Osteoblast (primary cell): Measurements from ENCODE around the gene DND1. TPM values are rescaled to one million over a fixed set of nuclear protein-coding genes. Genes with fewer than 3 reads are reported as not detected.
A peak's percentile ranks its signal among the peaks of the same experiment; 100 is the strongest.

Source experiments
- DNase-seq: peaks from one replicate; pipeline ENCODE4 v3.0.0; 2011; ENCODE audit warnings: low spot score, mixed read lengths; ENCODE audit not compliant: insufficient read length; ENCODE audit errors: missing footprints
- H2AFZ ChIP-seq: 2 replicates; pipeline ENCODE4 v1.6.0; 2011; ENCODE audit warnings: mild to moderate bottlenecking, low read length
- H3K27ac ChIP-seq: 2 replicates; pipeline ENCODE4 v1.5.1; 2011; ENCODE audit warnings: mild to moderate bottlenecking, low read depth, low read length, moderate library complexity
- H3K27me3 ChIP-seq: 2 replicates; pipeline ENCODE4 v1.6.0; 2012; ENCODE audit warnings: mild to moderate bottlenecking, control low read depth, inconsistent platforms, low read length, moderate library complexity; ENCODE audit not compliant: insufficient read depth
- H3K36me3 ChIP-seq: 2 replicates; pipeline ENCODE4 v1.5.1; 2011; ENCODE audit warnings: mild to moderate bottlenecking, low read length, control low read depth, moderate library complexity; ENCODE audit not compliant: insufficient read depth
- H3K4me1 ChIP-seq: 2 replicates; pipeline ENCODE4 v1.5.1; 2011; ENCODE audit warnings: mild to moderate bottlenecking, low read length, control low read depth, moderate library complexity; ENCODE audit not compliant: insufficient read depth
- H3K4me2 ChIP-seq: 2 replicates; pipeline ENCODE4 v1.6.0; 2011; ENCODE audit warnings: mild to moderate bottlenecking, low read length; ENCODE audit not compliant: insufficient read depth
- H3K4me3 ChIP-seq: fragments of 200-600 bp; sonication (generic); 3 replicates; pipeline ENCODE4 v1.5.1; 2012; ENCODE audit warnings: mild to moderate bottlenecking, low read length, inconsistent platforms; ENCODE audit not compliant: insufficient read depth
- H3K79me2 ChIP-seq: 2 replicates; pipeline ENCODE4 v1.6.0; 2012; ENCODE audit warnings: mild to moderate bottlenecking, low read length, control low read depth, inconsistent platforms; ENCODE audit not compliant: insufficient read depth
- H3K9me3 ChIP-seq: 2 replicates; pipeline ENCODE4 v1.5.1; 2011; ENCODE audit warnings: low read depth, low read length, control low read depth
- H4K20me1 ChIP-seq: 2 replicates; pipeline ENCODE4 v1.6.0; 2012; ENCODE audit warnings: mild to moderate bottlenecking, low read length, control low read depth; ENCODE audit not compliant: insufficient read depth
- total RNA-seq: library from RNA; depleted of rRNA; stranded (reverse); fragments of >200 nt; gene quantifications from 2 replicates; pipeline ENCODE4 v1.2.3, GENCODE V29; 2012
- TF ChIP-seq, protein P1 (sequence below): IDR thresholded peaks from 2 replicates; pipeline ENCODE4 v1.5.1; 2011; ENCODE audit warnings: mild to moderate bottlenecking, low read depth, low read length, moderate library complexity; ENCODE audit errors: extremely low read depth

The DND1 gene
- total RNA-seq, 1 donor, result not detected

- Histone ChIP-seq H3K4me1 (no peaks in the 10 kb centered on the region), H3K27me3 (no peaks in the 10 kb centered on the region), H2AFZ (no peak overlapping the region), H3K4me2 (no peak overlapping the region), H3K9me3 (no peaks in the 10 kb centered on the region), H4K20me1 (no peaks in the 10 kb centered on the region), H3K27ac (no peak overlapping the region), H3K36me3 (peaks cover 41% of the 10 kb centered on the region), H3K4me3 (no peak overlapping the region), H3K79me2 (peaks cover 2% of the 10 kb centered on the region)
- TF ChIP-seq, protein P1, sequence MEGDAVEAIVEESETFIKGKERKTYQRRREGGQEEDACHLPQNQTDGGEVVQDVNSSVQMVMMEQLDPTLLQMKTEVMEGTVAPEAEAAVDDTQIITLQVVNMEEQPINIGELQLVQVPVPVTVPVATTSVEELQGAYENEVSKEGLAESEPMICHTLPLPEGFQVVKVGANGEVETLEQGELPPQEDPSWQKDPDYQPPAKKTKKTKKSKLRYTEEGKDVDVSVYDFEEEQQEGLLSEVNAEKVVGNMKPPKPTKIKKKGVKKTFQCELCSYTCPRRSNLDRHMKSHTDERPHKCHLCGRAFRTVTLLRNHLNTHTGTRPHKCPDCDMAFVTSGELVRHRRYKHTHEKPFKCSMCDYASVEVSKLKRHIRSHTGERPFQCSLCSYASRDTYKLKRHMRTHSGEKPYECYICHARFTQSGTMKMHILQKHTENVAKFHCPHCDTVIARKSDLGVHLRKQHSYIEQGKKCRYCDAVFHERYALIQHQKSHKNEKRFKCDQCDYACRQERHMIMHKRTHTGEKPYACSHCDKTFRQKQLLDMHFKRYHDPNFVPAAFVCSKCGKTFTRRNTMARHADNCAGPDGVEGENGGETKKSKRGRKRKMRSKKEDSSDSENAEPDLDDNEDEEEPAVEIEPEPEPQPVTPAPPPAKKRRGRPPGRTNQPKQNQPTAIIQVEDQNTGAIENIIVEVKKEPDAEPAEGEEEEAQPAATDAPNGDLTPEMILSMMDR, result no peak
- no peak for DNase-seq
Measured at GRCh38 chr5:140707812-140708211, 34.4 kb upstream of the DND1 start.

DNA sequence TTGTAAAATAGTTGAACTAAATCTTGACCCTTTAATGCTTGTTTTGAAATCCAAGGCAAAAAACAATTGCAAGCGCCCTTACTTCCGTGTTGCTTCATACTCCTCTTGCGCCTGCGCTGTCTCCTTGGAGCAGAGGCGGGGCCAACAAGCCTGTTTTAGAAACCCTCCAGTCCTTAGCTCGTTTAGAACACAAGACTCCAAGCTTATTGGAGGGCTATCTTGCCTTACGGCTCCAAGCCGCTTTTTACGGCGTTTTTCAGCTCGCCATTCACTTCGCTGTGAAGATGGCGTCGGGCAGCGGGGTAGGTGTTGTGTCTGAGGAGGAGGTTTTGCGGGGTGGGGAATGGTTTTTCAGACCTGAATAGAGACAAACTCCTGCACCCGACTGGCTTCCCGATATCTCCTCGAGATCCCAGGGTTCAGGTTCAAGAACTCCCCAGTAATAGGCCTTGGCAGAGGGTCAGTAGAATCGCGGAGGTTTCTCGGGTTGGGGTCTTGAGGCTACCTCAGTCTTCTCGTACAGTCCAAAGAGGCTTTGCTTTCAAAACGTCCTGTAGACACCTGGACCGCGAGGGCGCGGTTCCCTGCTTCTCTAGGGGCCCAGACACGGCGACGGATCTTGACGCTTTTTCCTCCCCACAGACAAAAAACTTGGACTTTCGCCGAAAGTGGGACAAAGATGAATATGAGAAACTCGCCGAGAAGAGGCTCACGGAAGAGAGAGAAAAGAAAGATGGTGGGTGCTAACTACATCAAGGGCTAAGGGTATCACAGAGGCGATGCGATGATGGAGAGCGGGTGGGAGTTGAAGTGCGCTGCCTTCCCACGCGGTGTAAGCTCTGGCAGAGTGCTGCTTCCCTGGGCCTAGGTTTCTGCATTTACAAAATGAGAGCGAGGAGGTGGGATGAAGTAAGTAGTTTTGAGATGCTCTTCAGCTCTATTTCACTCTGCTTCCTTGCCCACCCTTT is 27.1 kb upstream of the DND1 start, which contains the start of gene ZMAT2:
ZMAT2 (plus strand) TSS at position 271 of the 968 bp plus-strand sequence; CDS start at position 285, 14 bp downstream.
- H3K27me3 ChIP-seq, result no peaks in the 10 kb centered on the region
- peaks cover 31% of the 10 kb centered on the region for H3K79me2 ChIP-seq
- peaks cover 7% of the 10 kb centered on the region for H4K20me1 ChIP-seq
- peak within 1 kb of the TSS; percentile 97 for H3K4me2 ChIP-seq
- peak within 1 kb of the TSS; percentile 66 for H3K27ac ChIP-seq
- TF ChIP-seq, protein P1, result no peak
- no peaks in the 10 kb centered on the region for H3K9me3 ChIP-seq
- peaks cover 79% of the 10 kb centered on the region for H3K36me3 ChIP-seq
- peak within 1 kb of the TSS; percentile 81 for H2AFZ ChIP-seq
- peak; percentile 87 for DNase-seq
- peaks cover 8% of the 10 kb centered on the region for H3K4me1 ChIP-seq
- H3K4me3 ChIP-seq, result peak within 1 kb of the TSS; percentile 87

DNA sequence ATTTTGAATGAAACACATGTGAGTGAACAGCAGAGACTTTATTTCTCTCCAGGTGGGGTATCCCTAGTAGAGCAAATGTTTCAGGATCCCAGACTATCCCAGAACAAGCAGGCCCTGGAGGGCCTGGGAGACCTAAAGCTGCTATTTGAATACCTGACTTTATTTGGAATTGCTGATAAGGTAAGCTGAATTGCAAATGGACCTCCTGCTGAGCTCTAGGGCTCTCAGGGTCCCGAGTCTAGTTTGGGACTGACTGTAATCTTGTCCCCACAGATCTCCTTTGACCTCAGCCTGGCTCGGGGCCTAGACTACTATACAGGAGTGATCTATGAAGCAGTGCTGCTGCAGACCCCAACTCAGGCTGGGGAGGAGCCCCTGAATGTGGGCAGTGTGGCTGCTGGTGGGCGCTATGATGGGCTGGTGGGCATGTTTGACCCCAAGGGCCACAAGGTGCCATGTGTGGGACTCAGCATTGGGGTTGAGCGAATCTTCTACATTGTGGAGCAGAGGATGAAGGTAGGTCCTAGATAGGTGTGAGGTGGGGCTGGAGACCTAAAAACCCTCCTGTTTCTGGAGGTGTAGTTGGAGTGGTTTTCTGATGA is 23.6 kb upstream of the DND1 start:
- Histone ChIP-seq H3K36me3 (peaks cover 69% of the 10 kb centered on the region), H3K27ac (no peak overlapping the region), H3K27me3 (no peaks in the 10 kb centered on the region), H3K79me2 (peaks cover 56% of the 10 kb centered on the region), H2AFZ (no peak overlapping the region), H3K4me3 (no peak overlapping the region), H3K9me3 (no peaks in the 10 kb centered on the region), H3K4me2 (no peak overlapping the region), H4K20me1 (peaks cover 10% of the 10 kb centered on the region), H3K4me1 (peaks cover 13% of the 10 kb centered on the region)
- DNase-seq, result no peak
- TF ChIP-seq, protein P1, result no peak

GRCh38 chr5:140694276-140694675 is 20.9 kb upstream of the DND1 start:
- Histone ChIP-seq H2AFZ (no peak overlapping the region), H3K27me3 (no peaks in the 10 kb centered on the region), H3K4me2 (no peak overlapping the region), H4K20me1 (peaks cover 6% of the 10 kb centered on the region), H3K9me3 (no peaks in the 10 kb centered on the region), H3K79me2 (peaks cover 60% of the 10 kb centered on the region), H3K27ac (no peak overlapping the region), H3K4me1 (peaks cover 12% of the 10 kb centered on the region), H3K36me3 (peaks cover 65% of the 10 kb centered on the region), H3K4me3 (no peak overlapping the region)
- TF ChIP-seq, protein P1, result no peak
- DNase-seq, result no peak
